NCI-H82 (cell line): ENCODE data around the gene OR6K2.
"Not testable (repeated sequence)": the region's sequence is repeated elsewhere in the genome, so short reads cannot be mapped to it uniquely, and the experiment has no call there.

Experiments used
- DNase-seq: peaks from one replicate; lab custom pipeline; 2025; lab: John Stamatoyannopoulos, UW

The OR6K2 gene, protein sequence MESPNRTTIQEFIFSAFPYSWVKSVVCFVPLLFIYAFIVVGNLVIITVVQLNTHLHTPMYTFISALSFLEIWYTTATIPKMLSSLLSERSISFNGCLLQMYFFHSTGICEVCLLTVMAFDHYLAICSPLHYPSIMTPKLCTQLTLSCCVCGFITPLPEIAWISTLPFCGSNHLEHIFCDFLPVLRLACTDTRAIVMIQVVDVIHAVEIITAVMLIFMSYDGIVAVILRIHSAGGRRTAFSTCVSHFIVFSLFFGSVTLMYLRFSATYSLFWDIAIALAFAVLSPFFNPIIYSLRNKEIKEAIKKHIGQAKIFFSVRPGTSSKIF

GRCh38 chr1:158700552-158700951, at the start of gene OR6K2:
TSS of gene OR6K2 (minus strand) at chr1:158700652. CDS start at chr1:158700652, 0 bp downstream.
- no peak for DNase-seq

DNA sequence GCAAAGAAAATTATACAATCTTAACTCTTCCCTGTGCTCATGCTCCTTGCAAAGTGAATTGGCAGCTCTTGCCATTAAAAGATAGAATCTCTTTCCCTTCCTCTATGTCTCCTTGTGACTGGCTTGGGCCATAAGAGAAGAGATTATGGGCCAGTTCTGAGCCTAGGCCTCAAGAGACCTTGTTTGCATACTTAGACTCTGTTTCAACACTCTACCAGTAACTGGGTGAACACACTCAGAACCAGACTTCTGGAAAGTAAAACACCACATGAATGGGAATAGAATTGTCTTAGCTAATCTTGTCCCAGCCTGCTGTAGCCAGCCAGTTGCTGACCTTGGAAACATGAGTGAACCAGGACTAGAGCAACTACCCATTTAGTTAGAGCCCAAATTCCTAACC, 35.4 kb upstream of the OR6K2 start:
- no peak for DNase-seq

- no peak for DNase-seq
Observed at GRCh38 chr1:158732524-158732923, 32.1 kb upstream of the OR6K2 start.

DNA sequence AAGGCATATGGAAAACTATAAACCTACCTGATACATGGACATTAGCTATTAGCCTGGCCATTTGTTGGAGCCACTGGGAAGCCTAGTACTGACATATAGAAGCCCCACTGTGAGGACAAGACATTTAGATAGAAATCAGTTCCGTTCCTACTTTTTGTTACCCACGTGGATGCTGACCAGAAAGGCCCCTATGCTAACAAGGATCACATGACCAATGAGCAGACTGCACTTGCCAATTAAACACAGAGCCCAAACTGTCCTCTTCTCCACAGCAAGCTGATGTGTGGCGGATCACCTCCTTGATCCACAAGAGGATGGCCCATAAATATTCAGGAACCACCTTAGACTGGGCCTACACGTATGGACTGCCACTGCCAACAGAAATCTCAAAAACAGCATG, 31.3 kb upstream of the OR6K2 start:
- DNase-seq, result no peak

GRCh38 chr1:158730453-158730852, 30.0 kb upstream of the OR6K2 start:
- DNase-seq, result no peak

DNA sequence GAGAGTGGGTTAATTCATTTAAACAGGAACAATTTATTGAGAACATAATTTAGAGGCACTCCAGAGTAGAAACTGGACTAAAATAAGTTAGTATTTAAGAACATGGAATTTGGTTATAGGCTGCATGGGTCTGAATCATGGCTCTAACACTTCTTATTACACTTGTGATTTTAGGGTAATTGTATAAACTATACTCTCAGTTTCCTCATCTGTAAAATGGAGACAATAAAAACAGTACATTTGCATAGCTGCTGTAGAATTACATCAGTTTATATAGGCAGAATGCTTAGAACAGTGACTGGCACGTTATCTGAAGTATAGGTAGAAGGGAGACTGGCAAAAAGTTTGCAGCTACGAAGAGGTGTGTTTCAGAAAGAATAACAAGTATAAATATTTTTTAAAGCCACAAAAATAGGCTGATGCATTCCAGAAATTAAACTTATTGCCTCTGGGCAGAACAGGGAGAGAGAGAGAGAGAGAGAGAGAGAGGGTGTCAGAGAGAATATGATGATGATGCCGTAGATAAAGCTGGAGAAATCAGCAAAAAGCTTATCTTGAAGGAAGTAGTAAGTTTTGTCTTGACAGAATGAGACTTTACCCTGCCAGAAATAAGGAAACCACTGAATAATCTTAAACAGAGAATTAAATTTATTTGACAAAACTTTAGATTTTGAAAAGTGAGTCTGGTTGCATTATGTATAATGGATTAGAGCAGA, 28.2 kb upstream of the OR6K2 start:
- no peak for DNase-seq

GRCh38 chr1:158724442-158724841, 24.0 kb upstream of the OR6K2 start:
- no peak for DNase-seq

DNA sequence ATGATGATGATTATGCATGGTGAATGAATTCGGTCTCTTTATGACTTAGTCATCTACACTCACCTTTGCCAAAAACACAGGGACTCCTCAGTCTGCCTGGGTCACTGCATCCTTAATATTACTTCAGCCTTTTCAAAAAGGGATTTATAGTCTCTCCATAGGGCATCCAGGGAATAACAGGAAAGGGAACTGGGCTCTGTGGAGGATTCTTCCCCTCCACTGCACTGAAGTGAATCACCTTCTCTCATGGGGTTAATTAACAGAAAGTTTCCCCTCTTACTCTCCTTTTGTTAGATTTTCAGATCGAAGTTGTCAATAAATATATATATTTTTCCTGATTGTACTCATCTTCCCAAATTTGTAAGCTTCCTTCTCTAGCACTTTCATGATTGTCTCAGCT, 20.2 kb upstream of the OR6K2 start, which contains the start of gene OR6K3:
OR6K3 (minus strand) TSS at position 101 of the 400 bp plus-strand sequence. CDS start 2,605 bp downstream, outside the sequence.
- DNase-seq, result no peak

GRCh38 chr1:158719664-158720063, 19.2 kb upstream of the OR6K2 start:
- DNase-seq, result no peak

GRCh38 chr1:158717344-158717743, 16.9 kb upstream of the OR6K2 start:
- DNase-seq, result no peak

GRCh38 chr1:158716335-158716734, 15.9 kb upstream of the OR6K2 start:
- no peak for DNase-seq

GRCh38 chr1:158714754-158715153, 14.3 kb upstream of the OR6K2 start:
- DNase-seq, result no peak

DNA sequence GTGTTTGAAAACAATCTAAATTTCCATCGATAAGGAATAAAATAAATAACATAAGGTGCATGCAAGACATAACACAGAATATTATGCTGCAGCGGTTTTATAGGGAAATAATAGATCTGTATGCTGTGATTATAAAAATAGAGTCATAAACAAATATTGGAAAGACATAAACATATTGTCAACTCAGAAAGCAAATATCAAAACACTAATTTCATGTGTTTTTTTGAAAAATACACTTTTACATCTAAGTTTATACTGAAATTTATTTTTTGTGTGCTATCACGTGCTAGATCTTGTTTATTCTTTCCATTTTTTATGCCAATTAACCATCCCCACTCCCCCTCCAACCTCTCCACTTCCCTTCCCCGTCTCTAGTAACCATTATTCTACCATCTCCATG, 10.6 kb upstream of the OR6K2 start:
- no peak for DNase-seq

DNA sequence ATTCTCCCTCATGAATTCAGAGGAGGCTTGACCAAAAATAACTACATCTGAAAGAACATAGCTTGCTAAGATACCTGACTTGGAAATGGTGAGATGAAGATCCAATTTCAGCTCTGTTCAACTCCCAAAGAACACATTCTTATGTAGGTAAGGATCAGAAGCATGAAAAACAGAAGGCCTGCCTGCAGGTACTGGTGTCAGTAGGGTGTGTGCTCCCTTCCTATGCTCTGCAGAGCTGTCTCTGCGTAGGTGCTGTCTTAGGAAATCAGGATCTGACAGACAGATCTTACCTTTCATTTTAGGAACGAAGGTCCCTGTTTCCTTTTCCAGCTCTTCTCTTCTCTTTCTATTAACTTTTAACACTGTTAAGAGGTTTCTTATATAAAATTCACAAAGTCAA, 5.6 kb upstream of the OR6K2 start:
- no peak for DNase-seq

DNA sequence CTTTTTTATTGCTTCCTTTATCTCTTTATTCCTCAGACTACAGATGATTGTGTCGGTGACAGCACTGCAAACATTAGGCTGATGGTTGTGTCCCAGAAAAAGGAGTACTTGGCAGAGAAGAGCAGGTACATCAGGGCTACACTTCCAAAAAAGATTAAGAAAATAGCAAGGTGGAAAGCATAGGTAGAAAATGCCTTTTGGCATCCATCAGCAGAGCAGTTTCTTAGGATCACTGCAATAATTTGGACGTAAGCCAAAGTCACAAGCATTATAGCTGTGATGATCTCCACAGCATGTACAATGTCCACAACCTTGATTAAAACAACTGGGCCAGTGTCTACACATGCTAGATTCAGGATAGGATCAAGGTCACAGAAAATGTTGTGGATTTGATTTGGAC, 5.9 kb downstream of the OR6K2 start:
- DNase-seq, result no peak

- no peak for DNase-seq
Observed at GRCh38 chr1:158692356-158692755, 8.1 kb downstream of the OR6K2 start.

DNA sequence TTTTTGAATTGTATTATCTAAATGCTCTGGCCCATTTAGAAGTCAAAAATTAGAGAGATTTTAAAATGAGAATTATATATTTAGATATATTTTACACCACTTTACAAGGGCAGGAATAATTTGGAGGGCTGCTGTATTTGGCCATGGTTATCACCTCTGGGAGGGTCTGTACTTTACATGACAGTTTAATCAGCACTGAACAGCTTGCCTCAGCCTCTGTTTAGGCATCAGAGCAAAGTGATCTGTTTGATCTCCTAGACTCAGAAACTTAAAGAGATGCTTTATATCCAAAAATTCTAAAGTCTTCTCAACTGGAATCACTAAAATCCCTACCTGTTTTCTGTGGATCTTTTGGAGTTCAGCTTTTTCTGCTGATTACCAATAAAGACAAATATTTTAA, 8.5 kb downstream of the OR6K2 start:
- DNase-seq, result no peak

DNA sequence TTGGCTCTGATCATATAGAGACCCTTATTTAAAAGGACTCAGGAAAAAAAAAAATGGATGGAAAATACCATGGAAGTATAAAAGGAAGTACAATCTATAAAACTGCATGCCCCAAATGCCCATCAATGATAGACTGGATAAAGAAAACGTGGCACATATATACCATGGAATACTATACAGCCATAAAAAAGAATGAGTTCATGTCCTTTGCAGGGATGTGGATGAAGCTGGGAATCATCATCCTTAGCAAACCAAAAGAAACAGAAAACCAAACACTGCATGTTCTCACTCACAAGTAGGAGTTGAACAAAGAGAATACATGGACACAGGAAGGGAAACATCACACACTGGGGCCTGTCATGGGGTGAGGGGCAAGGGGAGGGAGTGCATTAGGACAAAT, 9.3 kb downstream of the OR6K2 start:
- DNase-seq, result not testable (repeated sequence)

- DNase-seq, result no peak
Observed at GRCh38 chr1:158689875-158690274, 10.6 kb downstream of the OR6K2 start.

GRCh38 chr1:158689110-158689509, 11.3 kb downstream of the OR6K2 start:
- no peak for DNase-seq

DNA sequence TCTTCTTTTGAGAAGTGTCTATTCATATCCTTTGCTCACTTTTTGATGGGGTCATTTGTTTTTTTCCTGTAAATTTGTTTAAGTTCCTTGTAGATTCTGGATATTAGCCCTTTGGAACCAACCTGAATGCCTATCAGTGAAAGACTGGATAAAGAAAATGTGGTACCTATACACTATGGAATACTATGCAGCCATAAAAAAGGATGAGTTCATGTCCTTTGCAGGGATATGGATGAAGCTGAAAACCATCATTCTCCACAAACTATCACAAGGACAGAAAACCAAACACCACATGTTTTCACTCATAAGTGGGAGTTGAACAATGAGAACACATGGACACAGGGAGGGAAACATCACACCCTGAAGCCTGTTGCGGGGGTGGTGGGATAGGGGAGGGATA, 12.1 kb downstream of the OR6K2 start:
- DNase-seq, result not testable (repeated sequence)

DNA sequence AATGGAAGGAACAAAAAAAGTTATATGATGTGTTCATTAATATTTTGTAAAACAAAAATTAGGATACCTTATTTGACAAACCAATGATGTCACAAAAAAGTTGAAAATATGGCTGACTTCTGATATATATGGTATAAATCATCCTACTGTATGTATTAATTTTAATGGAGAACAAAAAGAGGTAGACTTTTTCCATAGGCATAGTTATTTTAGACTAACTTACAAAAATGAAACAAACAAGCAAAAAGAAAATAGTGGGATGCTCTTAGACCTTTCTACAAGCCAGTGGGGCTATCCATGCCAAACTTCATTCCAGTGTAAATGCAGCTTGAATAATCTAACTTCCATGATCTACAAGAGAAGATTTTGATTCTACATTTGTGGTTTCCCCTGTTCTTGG, 13.4 kb downstream of the OR6K2 start:
- no peak for DNase-seq
